OCI-LY3 (cell line): ENCODE results near the gene BATF.

Experiments
- CTCF ChIP-seq: fragments of 200-600, 300-600 bp; sonication (generic); IDR thresholded peaks from 2 replicates; pipeline ENCODE4 v1.5.1; 2014; ENCODE audit warnings: antibody characterized with exemption, low read length, low read depth
- EZH2phosphoT487 ChIP-seq: fragments of 200-600 bp; shearing (Covaris generic); IDR thresholded peaks from 2 replicates; pipeline ENCODE4 v1.6.1; 2018; ENCODE audit warnings: antibody characterized with exemption, mixed run types, low read depth

GRCh38 chr14:75543786-75544185 is 21.5 kb downstream of the BATF start:
- no peak for TF ChIP-seq CTCF
- no peak for TF ChIP-seq EZH2phosphoT487
